OCI-LY1 (cell line): Measurements from ENCODE around the gene FBN2.

Source experiments
- H2AFZ ChIP-seq: fragments of 200-600 bp; sonication (generic), shearing (Covaris generic); 2 replicates; pipeline ENCODE4 v1.6.0; 2014; ENCODE audit warnings: antibody characterized with exemption, mild to moderate bottlenecking, low read length
- H3F3A ChIP-seq: fragments of 200-600 bp; sonication (generic), shearing (Covaris generic); 2 replicates; pipeline ENCODE4 v1.6.0; 2014; ENCODE audit warnings: mild to moderate bottlenecking, antibody characterized with exemption, low read length, moderate library complexity; ENCODE audit not compliant: insufficient read depth
- H3K27ac ChIP-seq: fragments of 200-600 bp; sonication (generic); 2 replicates; pipeline ENCODE4 v1.5.1; 2014; ENCODE audit warnings: low read length, mixed run types, mild to moderate bottlenecking, low read depth; ENCODE audit not compliant: poor library complexity, severe bottlenecking
- H3K27me3 ChIP-seq: fragments of 200-600 bp; sonication (generic); 2 replicates; pipeline ENCODE4 v1.6.0; 2014; ENCODE audit warnings: antibody characterized with exemption, mild to moderate bottlenecking, low read length, moderate library complexity; ENCODE audit not compliant: insufficient read depth
- H3K36me3 ChIP-seq: fragments of 200-600 bp; sonication (generic); 2 replicates; pipeline ENCODE4 v1.6.1; 2014; ENCODE audit warnings: mild to moderate bottlenecking, antibody characterized with exemption, low read length, moderate library complexity, mixed read lengths; ENCODE audit not compliant: insufficient read depth
- H3K4me1 ChIP-seq: fragments of 200-600 bp; sonication (generic); 2 replicates; pipeline ENCODE4 v1.5.1; 2014; ENCODE audit warnings: mild to moderate bottlenecking, low read length, moderate library complexity; ENCODE audit not compliant: insufficient read depth, severe bottlenecking
- H3K4me2 ChIP-seq: fragments of 200-600 bp; sonication (generic), shearing (Covaris generic); 2 replicates; pipeline ENCODE4 v1.6.1; 2014; ENCODE audit warnings: low read length
- H3K4me3 ChIP-seq: fragments of 200-600 bp; sonication (generic); 2 replicates; pipeline ENCODE4 v1.5.1; 2014; ENCODE audit warnings: low read length, low read depth, mild to moderate bottlenecking, mixed read lengths; ENCODE audit not compliant: poor library complexity, severe bottlenecking
- H3K79me2 ChIP-seq: fragments of 200-600 bp; shearing (Covaris generic); 2 replicates; pipeline ENCODE4 v1.6.1; 2016; ENCODE audit warnings: mixed run types, low read length, mixed read lengths; ENCODE audit not compliant: insufficient read depth
- H3K9ac ChIP-seq: fragments of 200-600 bp; sonication (generic), shearing (Covaris generic); 2 replicates; pipeline ENCODE4 v1.6.1; 2014; ENCODE audit warnings: mild to moderate bottlenecking, low read length, mixed read lengths
- H3K9me2 ChIP-seq: fragments of 200-600 bp; sonication (generic), shearing (Covaris generic); 2 replicates; pipeline ENCODE4 v1.6.1; 2014; ENCODE audit warnings: low read depth, mild to moderate bottlenecking, low read length, mixed read lengths
- H3K9me3 ChIP-seq: fragments of 200-600 bp; shearing (Covaris generic); 2 replicates; pipeline ENCODE4 v1.6.1; 2014; ENCODE audit warnings: low read length, mixed read lengths
- H4K20me1 ChIP-seq: fragments of 200-600 bp; sonication (generic), shearing (Covaris generic); 2 replicates; pipeline ENCODE4 v1.6.0; 2016; ENCODE audit warnings: mild to moderate bottlenecking, low read length; ENCODE audit not compliant: insufficient read depth
- EZH2 ChIP-seq: fragments of 200-600 bp; sonication (generic), shearing (Covaris generic); IDR thresholded peaks from 2 replicates; pipeline ENCODE4 v1.8.0; 2017; ENCODE audit warnings: borderline replicate concordance, mixed run types, mild to moderate bottlenecking, antibody characterized with exemption, low read length, moderate library complexity, mixed read lengths
- TF ChIP-seq, protein P1 (sequence below): fragments of 200-600 bp; sonication (generic), shearing (Covaris generic); IDR thresholded peaks from 2 replicates; pipeline ENCODE4 v1.5.1; 2017; ENCODE audit warnings: mild to moderate bottlenecking, antibody characterized with exemption, low read length, moderate library complexity, mixed read lengths

The FBN2 gene

DNA sequence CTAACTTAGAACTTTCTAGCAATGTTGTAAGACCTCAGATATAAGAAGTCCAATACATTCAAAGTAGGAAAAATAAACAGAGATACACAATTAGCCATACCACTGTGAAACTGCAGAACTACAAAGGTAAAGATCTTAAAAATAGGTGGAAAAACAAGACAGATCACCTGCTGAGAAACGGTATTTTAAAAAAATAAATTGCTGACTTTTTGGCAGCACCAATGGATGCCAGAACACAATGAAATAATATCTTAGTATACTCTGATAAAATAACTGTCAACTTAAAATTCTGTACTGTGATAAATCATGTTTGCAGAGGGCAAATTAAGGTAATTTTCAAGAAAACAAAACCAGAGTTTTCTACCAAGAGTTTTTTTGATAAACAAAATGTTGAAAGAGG lies 138.9 kb downstream of the FBN2 start:
- Histone ChIP-seq H3K9me2 (no peaks in the 10 kb centered on the region), H3K27ac (no peak overlapping the region), H3K27me3 (no peaks in the 10 kb centered on the region), H4K20me1 (no peaks in the 10 kb centered on the region), H3K4me2 (no peak overlapping the region), H3K4me3 (no peak overlapping the region), H3K36me3 (no peaks in the 10 kb centered on the region), H3K4me1 (no peaks in the 10 kb centered on the region), H3F3A (no peaks in the 10 kb centered on the region), H3K9ac (no peak overlapping the region), H2AFZ (no peak overlapping the region), H3K79me2 (no peaks in the 10 kb centered on the region), H3K9me3 (no peaks in the 10 kb centered on the region)
- TF ChIP-seq, protein P1, sequence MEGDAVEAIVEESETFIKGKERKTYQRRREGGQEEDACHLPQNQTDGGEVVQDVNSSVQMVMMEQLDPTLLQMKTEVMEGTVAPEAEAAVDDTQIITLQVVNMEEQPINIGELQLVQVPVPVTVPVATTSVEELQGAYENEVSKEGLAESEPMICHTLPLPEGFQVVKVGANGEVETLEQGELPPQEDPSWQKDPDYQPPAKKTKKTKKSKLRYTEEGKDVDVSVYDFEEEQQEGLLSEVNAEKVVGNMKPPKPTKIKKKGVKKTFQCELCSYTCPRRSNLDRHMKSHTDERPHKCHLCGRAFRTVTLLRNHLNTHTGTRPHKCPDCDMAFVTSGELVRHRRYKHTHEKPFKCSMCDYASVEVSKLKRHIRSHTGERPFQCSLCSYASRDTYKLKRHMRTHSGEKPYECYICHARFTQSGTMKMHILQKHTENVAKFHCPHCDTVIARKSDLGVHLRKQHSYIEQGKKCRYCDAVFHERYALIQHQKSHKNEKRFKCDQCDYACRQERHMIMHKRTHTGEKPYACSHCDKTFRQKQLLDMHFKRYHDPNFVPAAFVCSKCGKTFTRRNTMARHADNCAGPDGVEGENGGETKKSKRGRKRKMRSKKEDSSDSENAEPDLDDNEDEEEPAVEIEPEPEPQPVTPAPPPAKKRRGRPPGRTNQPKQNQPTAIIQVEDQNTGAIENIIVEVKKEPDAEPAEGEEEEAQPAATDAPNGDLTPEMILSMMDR: no peak
- no peak for TF ChIP-seq EZH2

DNA sequence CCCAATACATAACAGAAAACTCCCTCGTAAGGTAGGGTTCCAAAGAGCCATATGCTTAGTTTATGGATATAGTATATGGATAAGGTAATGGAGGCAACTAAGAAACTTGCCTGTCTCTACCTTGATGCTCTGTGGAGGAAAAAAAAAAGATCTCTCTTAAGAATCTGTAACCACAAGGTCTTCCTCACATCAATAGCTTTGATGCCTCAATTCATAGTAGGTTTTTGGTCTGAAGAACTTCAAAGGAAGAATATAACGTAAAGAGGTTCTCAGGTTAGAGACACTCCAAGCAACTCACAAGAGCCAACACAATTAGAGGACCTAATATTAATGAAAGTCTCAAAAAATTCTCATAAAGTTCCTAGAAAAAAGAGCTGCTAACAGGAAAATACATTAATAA lies 140.2 kb downstream of the FBN2 start:
- no peaks in the 10 kb centered on the region for H3K27me3 ChIP-seq
- H3K27ac ChIP-seq: no peak overlapping the region
- no peaks in the 10 kb centered on the region for H4K20me1 ChIP-seq
- no peaks in the 10 kb centered on the region for H3K79me2 ChIP-seq
- no peaks in the 10 kb centered on the region for H3K9me2 ChIP-seq
- no peak overlapping the region for H3K4me3 ChIP-seq
- no peak for TF ChIP-seq EZH2
- TF ChIP-seq, protein P1: no peak
- no peaks in the 10 kb centered on the region for H3K4me1 ChIP-seq
- H2AFZ ChIP-seq: no peak overlapping the region
- H3K36me3 ChIP-seq: no peaks in the 10 kb centered on the region
- H3K4me2 ChIP-seq: no peak overlapping the region
- H3F3A ChIP-seq: no peaks in the 10 kb centered on the region
- H3K9ac ChIP-seq: no peak overlapping the region
- no peaks in the 10 kb centered on the region for H3K9me3 ChIP-seq

DNA sequence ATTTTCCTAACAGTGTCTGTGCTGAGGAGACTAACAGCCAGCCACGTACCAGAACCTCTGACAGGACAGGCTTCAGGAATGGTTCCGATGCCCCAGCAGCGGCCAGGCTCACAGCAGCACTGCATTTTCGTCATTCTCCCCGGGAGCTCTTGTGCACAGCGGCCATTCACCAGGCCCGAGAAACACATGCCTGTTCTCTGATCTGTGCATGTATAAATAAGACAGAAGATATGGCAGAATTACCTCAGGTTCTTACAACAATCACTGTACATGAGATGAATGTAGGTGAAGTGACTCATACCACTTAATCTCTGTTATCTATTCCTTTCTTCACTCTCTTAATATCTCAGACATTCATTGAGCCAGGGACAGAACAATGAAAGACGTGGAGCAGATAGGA lies 143.0 kb downstream of the FBN2 start:
- Histone ChIP-seq H3K79me2 (no peaks in the 10 kb centered on the region), H3F3A (no peaks in the 10 kb centered on the region), H3K4me1 (no peaks in the 10 kb centered on the region), H3K4me3 (no peak overlapping the region), H3K4me2 (no peak overlapping the region), H3K36me3 (no peaks in the 10 kb centered on the region), H3K9me2 (no peaks in the 10 kb centered on the region), H2AFZ (no peak overlapping the region), H4K20me1 (no peaks in the 10 kb centered on the region), H3K27me3 (no peaks in the 10 kb centered on the region), H3K9me3 (no peaks in the 10 kb centered on the region), H3K27ac (no peak overlapping the region), H3K9ac (no peak overlapping the region)
- no peak for TF ChIP-seq EZH2
- TF ChIP-seq, protein P1: no peak
